Raji (cell line): ENCODE results near the gene PDE7B.

Experiments used
- POLR2A ChIP-seq: IDR thresholded peaks from 2 replicates; pipeline ENCODE4 v1.6.1; 2011; ENCODE audit warnings: low read depth, low read length, control low read depth; ENCODE audit not compliant: insufficient read depth

The PDE7B gene

DNA sequence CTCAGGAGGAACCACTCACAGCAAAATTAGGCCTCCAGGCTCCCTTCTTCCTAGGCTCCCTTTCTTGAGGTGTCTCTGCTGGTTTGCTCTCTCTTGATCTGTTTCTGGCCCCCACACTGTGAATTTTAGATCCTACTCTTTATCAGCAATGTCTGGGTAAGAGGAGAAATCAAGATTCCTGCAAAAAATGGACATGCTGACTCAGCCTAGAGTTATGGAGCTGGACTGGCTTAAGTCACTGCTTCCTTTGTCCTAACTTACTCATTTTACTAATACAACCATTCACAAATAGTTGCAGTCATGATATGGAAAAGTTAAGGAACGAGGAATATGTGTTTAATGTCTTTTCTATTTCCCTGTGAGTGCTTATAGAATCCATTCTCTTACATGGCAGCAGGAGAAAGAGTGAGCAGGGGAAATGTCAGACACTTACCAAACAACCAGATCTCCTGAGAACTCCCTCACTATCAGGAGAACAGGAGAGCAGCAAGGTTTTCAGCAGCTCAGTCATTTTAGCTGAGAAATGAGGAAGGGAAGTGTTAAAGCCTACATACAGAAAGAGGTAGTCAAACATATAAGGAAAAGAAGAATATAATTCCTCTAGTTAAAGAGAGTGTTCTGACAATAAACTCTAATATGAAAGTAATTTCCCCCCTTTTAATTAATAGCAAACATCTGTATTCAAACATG, 160.8 kb downstream of the PDE7B start:
- no peak for TF ChIP-seq POLR2A

DNA sequence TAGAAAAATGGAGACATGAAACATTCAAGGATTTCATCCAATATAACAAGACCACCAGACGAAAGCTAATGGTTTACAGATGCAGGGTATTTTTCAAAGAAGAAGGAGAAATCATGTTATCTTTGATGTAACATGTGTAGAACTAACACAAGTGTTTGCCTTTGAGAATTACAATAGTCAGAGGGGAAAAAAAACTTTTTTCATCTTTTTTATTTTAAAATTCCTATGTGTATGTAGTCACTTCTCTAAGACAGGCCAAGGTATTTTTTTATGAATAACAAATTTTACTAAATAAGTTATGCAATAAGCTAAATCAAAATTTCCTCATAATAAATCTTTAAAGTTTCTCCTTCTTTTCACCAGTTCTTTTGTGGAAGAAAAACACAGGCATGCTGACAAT, 161.4 kb downstream of the PDE7B start:
- TF ChIP-seq POLR2A: no peak

DNA sequence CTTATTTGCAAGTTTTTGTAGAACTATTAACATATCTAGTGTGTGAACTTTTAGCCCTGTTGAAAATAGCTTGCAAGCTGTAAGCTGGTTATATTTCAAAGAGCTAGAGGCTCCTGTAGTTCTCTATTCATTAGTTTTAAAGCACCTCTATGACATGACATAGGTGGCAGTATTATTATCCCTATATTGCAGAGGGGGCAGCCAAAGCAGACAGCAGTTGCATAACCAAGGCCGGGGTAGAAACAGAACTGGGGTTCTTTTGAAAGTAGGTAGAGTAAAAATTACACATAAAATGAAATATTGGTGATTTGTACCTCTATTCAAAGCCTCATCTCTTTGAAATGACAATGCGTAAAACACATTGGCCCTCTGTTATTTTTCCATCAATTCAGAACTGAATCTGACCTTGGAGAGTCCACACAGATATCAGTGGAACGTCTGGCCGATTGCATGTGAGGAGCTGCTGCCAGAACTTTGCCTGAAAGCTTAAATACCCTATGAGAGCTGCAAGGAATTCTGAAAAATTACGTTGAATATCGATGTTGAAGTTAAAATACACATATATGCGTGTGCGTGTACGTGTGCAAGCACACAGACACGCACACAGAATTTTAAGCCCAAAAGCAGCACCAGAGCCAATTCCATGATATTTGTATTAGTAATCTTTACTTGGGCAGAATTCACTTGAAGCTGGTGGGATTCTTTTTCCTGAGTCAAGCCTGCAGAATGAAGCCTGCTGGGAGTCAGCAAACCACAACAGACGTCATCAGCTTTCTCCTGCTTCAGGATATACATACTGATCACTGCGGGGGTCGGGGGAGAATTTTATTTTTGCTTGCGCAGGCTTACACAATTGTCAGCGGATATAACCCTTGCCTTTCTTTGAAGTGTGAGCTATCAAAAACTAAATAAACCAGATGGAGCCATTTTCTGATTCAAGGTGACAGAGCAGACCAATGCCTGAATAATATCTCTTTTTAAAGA, 163.2 kb downstream of the PDE7B start:
- no peak for TF ChIP-seq POLR2A

DNA sequence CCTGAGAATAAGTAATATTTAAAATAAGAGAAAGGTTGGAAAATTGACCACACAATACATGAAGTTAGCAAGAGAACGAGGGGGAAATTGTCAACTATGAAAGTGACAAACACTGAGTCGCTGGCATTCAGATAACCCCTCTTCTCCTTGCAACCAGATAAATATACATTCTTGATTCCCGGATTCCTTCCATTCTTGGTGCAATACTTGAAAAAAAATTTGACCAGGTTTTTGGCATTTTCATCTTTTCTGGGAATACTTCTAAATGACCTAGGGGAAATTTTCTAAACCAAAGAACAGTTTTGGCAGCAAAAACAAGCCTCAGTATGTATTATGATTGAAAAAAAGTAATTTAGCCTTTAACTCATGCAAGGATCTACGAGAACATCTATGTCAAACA, 164.0 kb downstream of the PDE7B start:
- TF ChIP-seq POLR2A: no peak

DNA sequence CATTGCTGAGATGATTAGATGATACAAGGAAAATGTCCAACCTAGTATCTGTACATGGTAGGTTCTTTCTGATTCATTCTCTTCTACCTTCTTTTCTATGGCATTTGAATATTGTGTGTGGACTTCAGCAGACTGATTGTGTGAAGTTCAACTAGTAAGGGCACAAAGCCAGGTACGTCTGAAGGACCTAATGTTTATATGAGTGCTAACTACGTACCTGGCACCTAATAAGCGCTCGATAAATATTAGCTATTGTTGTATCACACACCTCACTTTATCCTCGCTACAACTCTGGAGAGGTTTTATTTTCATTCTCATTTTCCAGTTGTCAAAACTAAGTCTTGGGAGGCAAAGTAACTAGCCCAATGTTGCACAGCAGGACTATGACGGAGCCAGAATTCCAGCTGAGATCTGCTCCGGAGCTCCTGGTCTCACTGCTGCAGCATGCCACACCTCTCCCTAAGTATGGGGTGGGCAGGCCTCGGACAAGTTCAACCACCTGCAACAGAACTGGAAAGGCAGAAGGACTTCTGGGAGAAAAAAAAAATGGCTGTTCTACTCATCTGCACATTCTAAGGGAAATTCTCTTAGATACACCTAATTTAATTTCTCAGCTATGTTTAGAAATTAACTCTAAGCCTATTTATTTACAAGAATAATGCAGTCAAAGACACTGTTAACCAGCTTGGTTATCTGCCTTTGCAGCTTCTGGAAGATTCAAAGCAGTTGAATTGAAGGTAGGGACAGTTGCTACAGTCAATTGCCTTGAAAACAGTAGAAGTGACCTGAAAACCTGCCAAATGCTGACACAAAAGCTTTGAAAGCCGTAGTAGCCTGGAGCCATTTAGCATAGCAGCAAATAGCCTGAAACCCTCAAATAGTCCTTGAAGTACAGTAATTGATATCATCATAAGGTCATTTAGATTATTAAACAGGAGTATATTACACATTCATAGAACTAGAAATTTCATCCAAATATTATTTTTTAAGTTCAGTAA, 165.0 kb downstream of the PDE7B start:
- TF ChIP-seq POLR2A: no peak

DNA sequence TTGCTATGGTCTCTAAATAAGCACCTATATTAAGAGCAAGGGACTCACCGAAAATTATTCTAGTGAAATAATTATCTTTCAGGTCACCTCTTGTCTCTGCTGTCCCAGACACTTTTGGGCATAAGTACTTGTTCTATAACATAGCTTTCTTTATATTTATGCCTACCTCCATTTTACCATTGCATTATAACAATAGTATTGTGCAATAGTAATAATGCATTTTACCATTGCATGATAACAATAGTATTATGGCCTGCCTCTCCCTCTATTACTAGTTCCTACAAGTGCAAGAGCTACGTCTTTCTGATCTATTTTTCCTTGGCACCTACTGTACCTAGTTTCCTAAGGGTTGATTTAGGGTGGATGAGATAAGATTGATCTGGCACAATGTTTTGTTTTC, 169.2 kb downstream of the PDE7B start:
- TF ChIP-seq POLR2A: no peak

DNA sequence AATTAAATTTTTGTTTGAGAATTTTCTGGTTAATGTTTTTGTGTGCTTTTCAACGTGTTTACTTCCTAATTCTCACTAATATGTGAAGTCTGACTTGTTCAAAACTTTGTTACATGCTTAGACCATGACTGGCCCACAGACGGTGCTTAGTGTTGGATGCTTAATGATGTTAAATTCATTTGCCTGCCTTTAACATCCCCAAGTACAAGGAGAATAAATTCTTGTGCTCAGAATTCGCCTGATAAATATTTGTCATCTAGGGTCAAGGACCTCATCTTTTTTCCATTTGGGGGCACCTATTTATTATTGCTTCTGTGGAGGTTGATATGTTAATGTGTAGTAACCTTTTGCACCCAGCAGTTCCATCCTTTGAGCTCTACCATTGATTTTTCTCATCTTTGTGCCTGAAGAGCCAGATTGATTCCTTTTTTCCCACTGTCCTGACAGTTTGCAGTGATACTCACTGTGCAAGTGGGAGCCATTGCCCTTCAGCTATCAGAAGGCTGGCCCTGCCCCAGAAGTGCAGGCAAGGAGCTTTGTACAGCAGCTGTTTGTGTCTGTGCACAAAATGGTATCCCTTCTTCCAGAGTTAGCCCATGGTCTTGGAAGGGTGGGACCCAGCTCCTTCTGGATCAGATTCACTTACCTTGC, 170.8 kb downstream of the PDE7B start:
- TF ChIP-seq POLR2A: no peak

DNA sequence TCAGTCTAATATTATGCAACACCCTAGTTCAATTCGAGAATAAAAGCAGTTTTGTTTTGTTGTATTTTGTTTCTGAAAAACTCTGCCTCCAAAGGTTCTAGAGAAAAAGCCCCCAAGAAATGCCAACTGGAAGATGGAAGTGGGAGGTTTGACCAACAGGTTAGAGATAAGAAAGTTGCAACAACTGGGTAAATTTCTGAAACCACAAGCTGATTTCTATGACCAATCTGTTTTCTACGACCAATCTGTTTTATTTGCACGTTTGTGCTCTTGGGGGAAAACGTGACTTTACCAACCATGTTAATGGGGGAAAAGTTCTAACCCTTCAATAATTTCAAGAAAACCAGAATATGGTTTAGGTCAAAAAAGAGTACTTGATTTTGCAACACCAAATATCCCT, 173.2 kb downstream of the PDE7B start:
- no peak for TF ChIP-seq POLR2A

DNA sequence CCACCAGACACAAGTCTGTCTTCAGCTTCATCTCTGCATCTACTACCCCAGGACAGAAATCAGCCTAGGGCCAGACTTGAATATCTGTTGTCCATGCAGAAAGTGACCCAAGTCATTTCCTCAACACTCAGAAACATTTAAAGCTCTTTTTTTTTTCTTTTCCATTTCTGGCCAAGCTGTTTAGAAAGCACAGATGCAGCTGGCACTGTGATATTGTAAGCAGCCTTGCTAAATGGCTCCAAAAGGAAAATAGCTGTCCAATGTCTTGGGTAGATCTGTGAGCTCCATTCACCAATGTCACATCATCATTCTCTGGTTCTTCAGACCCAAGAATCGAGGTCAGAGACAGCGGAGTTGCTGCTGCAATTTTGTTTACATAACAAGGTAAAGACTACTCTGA, 174.2 kb downstream of the PDE7B start:
- no peak for TF ChIP-seq POLR2A

DNA sequence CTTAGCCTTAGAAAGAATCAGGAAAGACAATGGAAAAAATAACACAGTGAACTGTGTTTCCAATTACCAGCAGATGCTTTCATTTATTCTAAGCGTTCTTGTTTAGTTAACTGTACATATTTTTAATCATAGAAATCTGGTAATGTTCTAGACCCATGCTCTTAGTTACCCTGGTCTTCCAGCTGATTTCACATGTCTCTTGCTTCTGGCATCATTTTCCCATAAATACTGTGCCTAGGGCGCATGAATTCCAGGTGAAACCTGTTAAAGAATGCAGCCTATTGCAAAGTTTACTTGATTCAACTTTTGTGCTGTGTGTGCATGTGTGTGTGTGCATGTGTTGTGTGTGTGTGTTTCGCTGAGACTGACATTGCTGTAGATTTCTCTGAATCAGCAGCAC, 178.6 kb downstream of the PDE7B start:
- TF ChIP-seq POLR2A: no peak

DNA sequence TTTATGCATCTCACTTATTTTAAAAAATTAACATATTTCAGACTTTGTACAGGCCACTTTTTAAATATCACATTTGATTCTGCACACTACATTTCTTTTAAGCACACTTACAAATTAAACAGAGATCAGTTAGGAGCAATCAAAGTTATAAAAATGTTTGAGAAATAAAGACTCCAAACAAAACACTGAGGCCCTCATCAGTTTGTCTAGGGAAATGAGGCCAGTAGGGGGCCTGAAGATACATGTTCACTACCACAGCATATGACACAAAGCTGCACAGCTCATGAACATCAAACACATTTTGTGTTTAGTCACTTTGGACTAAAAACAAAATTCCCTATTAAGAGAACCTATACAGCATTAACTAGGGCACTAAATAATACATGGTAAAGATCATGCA, 180.5 kb downstream of the PDE7B start:
- TF ChIP-seq POLR2A: no peak

DNA sequence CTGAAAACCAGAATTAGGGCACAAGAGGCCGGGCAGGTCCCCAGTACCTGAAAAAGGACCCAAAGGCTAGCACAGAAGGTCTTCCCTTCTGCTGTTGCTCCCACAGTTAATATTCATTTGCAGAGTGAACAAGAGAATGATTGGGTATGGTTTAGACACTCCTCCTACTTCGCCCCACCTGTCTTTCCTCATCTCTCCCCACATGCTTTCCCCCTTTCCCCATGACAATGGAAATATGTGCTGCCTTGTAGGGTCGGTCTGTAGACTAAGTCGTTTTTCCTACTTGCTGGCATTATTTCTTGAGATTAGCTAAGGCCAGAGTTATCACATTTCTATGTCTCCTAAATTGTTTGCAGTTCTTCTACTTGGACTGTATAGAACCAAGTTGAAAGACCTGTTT, 181.9 kb downstream of the PDE7B start:
- TF ChIP-seq POLR2A: no peak

DNA sequence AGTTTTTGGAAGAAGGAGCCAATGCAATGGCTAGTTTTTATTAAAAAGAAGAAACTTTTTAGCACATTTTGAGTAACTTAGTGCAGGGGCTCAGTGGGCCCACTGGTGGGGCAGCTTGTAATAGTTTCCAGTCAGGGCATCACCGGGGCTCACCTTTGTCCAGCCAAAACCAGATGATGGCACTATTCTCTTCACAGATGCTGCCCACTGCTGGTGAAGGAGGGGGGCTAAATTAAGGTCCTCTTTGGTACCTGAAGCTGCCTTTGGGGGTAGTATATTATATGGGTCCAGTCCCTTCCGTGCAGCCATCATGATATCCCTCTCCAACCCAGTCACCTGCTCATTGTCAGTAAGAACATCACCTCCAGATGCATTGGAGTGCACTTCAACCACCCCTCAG, 182.9 kb downstream of the PDE7B start:
- no peak for TF ChIP-seq POLR2A

DNA sequence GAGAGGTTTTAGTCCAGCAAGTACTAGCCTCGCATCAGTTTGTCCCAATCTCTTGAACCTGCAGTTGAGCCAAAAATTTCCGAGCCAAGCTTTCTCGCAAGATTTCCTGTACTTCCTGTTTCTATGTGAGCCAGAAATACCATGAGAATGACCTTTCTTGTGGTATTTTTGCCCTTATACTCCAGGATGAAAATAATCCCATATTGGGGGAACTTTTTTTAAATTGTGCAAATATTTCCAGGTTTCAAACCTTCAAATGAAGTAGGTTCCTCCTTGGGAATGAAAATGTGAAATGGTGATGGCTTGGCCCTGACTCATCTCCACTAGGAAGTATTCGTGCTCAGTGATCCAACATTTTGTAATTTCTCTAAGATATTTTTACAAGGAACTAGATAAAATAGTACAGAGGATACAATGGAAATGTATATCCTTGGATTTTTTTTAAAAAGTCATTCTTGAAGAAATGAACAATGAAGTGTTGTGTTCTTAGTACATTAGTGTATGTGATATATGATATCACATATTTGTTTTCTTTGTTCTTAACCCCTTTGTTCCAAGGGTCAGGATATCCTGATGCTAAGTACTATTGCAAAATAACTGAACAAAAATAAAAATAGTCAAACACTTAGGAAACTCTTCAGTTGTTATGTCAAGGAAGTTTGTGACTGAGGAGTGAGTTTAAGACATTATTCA, 184.0 kb downstream of the PDE7B start:
- no peak for TF ChIP-seq POLR2A
